DLD1 (cell line): ENCODE results near the gene TMEM33.

Experiments used
- in situ Hi-C: cut with HindIII; loops from 2 replicates; pipeline ENCODE4 v1.10.0; 2017; ENCODE audit warnings: low sequenced_read_pairs

The TMEM33 gene

GRCh38 chr4:41935652-41936021, 408 bp downstream of the TMEM33 start:
- in situ Hi-C loops: no loop called here

- in situ Hi-C loops: no loop called here
Measured at GRCh38 chr4:41939016-41939626, 3.9 kb downstream of the TMEM33 start.

DNA sequence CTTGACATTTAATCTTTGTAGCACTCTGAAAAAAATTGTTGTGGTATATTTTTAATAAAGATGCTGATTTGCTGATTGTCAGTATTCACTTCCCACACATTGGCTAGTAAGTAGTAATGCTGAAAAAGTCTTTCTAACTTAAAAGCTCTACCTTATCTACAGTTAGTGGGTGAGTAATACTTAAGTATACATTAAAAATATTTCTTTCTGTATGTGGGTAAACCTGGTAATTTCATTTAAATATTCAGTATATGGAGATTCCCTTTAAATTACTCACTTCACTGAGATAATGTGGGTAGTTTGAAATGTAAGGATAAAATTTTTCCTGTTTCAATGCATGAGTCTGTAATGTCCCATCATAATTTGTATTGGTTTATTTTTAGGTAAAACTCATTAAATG, 5.6 kb downstream of the TMEM33 start:
- in situ Hi-C loops: no loop called here

DNA sequence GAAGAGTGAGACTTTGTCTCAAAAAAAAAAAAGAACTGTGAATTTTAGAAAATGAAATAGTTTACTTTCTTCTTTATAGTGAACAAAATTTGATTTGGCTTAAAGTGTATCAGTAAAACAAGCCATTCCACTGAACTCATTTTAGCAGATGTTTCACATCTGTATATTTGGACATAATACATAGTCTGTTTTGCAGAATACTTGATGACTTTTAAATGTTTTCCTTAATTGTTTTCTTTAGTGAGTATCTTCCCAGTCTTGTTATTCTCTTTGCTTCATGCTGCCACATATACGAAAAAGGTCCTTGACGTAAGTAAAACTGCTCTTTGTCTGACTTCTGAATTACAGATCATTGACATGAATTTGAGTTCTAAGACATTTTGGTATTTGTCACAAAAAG, 8.3 kb downstream of the TMEM33 start:
- in situ Hi-C loops: no loop called here

DNA sequence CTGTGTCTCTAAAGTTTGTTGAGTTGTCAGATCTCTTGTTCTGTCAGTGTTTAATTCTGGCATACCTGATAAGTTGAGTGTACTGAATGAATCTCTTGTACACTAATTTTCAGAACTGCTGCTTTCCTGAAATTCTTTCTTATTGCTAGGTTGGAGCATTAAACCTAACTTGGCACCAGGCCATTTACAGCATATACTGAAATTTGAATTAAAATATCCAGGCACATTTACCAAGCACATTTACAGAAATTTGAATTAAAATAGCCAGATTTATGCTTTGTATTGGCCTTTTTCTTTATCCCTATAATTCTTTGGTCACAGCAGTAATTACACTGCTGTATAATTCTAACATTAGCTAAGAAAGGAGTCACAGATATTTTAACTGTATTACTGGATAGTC, 8.9 kb downstream of the TMEM33 start:
- in situ Hi-C loops: no loop called here

- in situ Hi-C loops: no loop called here
Measured at GRCh38 chr4:41949531-41949930, 14.3 kb downstream of the TMEM33 start.

DNA sequence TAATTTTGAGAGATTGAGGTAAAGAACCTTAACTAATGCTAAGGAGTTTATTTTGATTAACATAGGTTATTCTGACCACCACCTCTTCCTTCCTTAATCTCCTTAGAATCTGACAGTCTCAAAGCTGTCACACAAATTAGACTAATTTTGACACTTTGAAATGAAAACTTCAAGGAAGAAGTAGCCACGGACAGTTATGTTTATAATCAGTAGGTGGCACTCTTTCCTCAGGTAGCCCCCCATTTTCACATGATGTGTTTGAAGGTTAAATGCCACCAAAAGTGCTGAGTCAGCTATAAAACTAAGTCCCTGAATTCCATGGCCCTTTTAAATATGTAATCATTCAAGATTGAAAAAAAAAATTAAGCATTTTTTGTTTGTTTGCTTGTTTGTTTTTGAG, 22.4 kb downstream of the TMEM33 start:
- in situ Hi-C loops: no loop called here

DNA sequence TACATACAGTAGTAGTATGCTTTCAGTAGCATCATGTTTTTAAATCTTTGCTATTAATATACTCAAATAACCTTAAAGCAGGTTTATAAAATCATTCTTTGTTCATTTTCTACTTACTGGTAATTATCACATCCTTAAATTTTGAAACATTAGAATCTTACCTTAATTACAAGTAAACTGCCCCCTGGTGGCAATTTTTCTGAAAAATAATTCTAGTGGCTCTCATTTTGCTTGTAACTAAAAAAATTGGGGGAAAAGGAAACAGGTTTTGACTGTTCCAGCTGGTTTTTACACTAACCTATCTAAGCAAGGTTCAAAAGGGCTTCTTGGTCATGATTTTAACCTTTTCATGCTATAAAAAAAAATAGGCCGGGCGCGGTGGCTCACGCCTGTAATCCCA, 27.9 kb downstream of the TMEM33 start:
- in situ Hi-C loops: no loop called here

GRCh38 chr4:41964401-41964800, 29.2 kb downstream of the TMEM33 start:
- in situ Hi-C loops: no loop called here

GRCh38 chr4:41967392-41967791, 32.2 kb downstream of the TMEM33 start:
- in situ Hi-C loops: no loop called here

DNA sequence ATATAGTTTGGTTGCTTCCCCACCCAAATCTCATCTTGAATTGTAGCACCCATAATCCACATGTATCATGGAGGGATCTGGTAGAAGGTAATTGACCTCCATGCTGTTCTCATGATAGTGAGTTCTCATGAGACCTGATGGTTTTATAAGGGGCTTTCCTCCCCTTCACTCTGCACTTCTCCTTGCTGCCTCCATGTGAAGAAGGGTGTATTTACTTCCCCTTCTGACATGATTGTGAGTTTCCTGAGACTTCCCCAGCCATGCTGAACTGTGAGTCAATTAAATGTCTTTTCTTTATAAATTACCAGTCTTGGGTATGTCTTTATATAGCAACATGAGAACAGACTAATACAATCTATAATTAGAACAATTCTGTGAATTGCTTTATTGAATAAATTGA, 34.4 kb downstream of the TMEM33 start:
- in situ Hi-C loops: no loop called here

DNA sequence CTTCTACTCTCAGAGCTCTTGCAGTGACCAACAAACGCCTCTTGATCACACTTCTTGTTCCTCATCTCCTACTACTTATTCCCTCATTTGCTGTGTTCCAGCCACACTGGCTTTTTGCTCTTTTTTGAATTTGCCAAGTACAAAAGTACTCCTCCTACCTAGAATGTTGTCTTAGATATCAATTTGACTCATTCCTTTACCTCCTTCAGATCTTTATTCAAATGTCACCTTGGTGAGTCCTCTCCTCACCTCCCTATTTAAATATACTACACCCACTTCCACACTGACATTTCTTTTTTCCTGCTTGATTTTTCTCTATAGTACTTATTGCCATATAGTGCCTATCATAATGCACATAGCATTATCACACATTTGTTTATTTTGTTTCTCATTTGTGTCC, 40.1 kb downstream of the TMEM33 start:
- in situ Hi-C loops: no loop called here

DNA sequence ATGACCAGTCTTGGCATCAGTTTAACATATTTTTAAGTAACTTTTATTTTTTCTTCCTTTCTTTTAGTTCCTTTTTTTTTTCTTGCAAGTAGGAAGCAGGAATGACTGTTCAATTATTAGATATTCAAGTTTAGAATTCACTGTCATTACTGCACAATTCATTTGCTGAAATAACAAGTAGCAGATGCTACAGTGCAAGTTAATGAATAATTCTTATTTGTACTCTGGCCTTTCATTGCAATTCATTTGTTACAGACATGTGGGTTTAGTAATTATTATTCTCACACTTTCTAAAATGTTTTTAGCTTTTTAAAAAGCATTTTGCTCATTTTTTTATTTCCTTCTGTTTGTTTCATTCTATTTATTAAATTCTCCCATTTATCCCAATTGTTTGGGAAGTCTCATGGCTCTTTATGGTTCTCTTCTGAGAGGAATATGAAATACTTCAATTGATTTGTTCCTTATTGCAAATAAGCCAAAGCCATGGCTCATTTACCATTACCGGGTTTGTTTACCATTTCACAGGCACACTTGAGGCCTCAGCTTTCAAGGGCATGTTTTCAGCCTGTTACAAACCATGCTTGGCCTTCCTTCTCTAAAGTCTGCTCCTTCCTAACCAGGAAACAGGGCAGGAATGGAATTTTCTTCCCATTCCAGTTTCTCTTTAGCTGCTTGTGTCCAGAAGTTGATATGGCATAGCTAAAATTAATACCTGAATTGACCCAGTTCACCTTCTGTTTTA, 41.7 kb downstream of the TMEM33 start:
- in situ Hi-C loops: no loop called here

- in situ Hi-C loops: no loop called here
Measured at GRCh38 chr4:41977709-41978108, 42.5 kb downstream of the TMEM33 start.

- in situ Hi-C loops: no loop called here
Measured at GRCh38 chr4:41981456-41981855, 46.2 kb downstream of the TMEM33 start, which contains the start of gene DCAF4L1. DCAF4L1 (plus strand) TSS chr4:41981756; CDS start chr4:41981793, 37 bp downstream.

DNA sequence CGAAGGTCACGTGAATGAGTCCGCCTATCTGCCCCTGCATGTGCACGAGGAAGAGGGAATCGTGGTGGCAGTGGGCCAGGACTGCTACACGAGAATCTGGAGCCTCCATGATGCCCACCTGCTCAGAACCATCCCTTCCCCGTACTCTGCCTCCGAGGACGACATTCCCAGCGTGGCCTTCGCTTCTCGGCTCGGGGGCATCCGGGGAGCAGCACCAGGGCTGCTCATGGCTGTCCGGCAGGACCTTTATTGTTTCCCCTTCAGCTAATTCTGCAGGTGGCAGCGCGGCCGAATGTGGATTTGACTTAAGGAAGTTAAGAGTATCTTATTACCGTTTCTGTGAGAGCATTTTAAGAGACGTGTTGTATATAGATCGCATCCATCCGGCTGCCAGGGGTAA, 47.5 kb downstream of the TMEM33 start:
- in situ Hi-C loops: no loop called here

DNA sequence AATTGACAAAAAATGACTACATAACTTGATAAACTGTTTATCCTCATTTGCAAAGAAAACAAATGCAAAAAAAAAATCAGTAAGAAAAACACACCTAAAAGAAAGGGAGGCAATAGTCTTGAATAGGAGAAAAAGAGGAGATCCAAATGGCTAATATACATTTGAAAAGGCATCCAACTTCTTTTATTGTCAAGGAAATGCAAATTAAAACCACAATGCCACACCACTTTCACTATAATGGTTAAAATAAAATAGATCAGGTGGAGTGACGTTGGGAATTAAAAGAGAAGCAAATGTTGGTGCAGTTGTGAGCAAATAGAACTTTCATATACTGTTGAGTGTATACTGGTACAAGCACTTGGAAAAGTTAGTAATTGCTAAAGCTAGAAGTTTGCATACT, 49.9 kb downstream of the TMEM33 start:
- in situ Hi-C loops: no loop called here

GRCh38 chr4:41989994-41990364, 54.8 kb downstream of the TMEM33 start:
- in situ Hi-C loops: no loop called here

GRCh38 chr4:41990365-41991111, 55.3 kb downstream of the TMEM33 start, which contains the start of gene SLC30A9:
SLC30A9 (plus strand) TSS chr4:41990530; CDS start chr4:41990652, 122 bp downstream.
- in situ Hi-C loops: no loop called here

DNA sequence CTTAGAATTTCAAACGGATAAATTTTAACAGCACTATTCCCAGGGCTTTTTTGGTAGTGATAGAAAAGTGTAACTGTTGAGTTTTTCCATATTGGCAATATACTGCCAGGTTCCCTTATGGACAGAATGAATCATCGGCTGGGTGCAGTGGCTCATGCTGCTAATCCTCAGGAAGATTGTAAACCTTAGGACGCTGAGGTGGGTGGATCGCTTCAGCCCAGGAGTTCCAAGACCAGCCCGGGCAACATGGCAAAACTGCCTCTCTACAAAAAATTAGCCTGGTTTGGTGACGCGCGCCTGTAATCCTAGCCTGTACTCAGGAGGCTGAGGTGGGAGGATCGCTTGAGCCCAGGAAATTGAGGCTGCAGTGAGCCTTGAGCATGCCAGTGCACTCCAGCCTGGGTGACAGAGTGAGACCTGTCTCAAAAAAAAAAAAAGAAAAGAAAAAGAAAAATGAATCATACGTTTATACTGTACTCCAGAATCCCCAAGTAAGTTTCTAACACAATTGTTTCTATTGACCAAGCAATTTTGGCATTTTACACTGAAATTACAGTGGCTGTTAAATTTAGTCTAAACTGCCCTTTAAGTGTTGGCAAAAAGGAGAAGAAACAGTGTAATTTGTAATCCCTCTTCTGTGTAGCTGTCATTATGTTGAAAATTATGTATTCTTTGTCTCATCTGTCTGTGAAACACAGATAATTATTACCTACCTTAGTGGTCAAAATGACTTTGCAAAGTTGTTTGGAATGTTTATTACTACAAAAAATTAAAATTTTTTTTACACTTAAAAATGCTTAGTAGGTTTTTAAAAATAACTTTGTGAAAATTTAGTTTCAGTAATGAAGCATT, 56.9 kb downstream of the TMEM33 start:
- in situ Hi-C loops: no loop called here
